HG03095 (cell line): ENCODE measurements around the gene IQSEC3.

Experiments used
- ATAC-seq: cut with Tn5 transposase; IDR thresholded peaks from one replicate; pipeline ENCODE4 v1.9.1; 2021; ENCODE audit warnings: moderate library complexity; ENCODE audit not compliant: unreplicated experiment

IQSEC3 gene

DNA sequence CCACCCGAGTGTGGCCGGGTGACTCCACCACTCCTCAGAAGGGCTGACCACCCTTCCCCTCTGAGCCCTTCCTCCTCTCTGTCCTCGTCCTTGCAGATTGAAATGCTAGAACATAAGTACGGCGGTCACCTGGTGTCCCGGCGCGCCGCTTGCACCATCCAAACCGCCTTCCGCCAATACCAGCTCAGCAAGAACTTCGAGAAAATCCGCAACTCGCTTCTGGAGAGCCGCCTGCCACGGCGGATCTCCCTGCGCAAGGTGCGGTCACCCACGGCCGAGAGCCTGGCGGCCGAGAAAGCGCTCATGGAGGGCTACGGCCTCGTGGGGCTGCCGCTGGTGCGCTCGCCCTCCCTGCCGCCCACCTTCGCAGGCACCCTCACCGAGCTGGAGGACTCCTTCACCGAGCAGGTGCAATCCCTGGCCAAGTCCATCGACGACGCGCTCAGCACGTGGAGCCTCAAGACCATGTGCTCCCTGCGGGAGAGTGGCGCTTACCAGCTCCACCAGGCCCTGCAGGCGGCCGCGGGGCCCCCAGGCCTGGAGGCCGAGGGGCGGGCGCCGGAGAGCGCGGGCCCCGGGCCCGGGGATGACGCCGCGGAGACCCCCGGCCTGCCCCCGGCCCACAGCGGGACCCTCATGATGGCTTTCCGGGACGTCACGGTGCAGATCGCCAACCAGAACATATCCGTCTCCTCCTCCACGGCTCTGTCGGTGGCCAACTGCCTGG is 71.8 kb downstream of the IQSEC3 start:
- ATAC-seq = no peak

DNA sequence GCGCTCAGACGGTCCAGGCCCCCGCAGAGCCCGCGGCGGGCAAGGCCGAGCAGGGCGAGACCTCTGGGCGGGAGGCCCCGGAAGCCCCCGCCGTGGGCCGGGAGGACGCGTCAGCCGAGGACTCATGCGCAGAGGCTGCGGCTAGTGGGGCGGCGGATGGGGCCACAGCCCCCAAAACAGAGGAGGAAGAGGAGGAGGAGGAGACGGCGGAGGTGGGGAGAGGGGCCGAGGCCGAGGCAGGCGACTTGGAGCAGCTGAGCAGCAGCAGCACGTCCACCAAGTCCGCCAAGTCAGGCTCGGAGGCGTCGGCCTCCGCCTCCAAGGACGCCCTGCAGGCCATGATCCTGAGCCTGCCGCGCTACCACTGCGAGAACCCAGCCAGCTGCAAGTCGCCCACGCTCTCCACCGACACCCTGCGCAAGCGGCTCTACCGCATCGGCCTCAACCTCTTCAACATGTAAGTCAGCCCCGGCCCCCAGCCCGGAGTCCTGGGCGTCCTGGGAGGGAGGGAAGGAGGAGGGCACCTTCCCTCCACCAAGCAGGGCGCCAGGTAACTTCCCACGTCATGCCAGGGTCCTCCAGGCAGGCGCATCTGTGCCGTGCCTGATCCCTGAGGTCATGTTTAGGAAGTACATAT is 72.4 kb downstream of the IQSEC3 start:
- ATAC-seq = no peak

DNA sequence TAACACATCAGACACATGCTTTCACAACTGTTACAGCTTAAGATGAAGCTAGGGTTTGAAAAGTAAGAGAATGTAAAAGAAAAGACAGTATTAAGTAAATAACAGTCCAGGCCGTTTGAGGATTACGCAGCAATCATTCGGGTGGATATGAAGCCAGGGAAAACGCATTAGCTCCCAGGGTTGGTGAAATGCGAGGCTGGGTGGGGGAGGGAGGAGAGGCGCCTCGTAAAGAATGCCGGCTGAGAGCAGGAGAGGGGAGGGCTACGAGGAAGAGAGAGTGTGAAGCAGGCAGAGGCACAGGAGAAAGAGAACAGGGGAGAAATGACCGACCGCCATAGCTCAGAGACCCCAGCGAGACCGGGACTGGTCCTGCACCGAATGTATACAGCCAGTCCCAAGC is 73.0 kb downstream of the IQSEC3 start:
- ATAC-seq = no peak

DNA sequence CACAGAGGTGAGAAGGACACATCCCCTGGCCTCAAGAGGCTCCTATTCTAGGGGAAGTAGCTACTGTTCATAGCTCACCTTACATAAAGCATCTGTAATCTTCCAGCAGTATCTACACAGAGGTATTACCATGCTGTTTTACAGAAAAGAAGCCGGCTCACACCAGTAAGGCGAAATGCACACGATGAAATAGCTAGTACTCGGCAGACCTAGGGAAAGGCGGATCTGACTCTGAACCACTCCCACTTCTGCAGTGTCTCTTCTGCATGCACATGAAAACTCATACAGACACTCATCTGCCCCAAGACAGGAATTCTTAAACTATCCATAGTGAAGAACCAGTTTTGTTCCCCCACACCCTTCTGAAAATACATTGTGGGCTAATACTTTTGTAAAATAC is 73.6 kb downstream of the IQSEC3 start:
- no peak for ATAC-seq

DNA sequence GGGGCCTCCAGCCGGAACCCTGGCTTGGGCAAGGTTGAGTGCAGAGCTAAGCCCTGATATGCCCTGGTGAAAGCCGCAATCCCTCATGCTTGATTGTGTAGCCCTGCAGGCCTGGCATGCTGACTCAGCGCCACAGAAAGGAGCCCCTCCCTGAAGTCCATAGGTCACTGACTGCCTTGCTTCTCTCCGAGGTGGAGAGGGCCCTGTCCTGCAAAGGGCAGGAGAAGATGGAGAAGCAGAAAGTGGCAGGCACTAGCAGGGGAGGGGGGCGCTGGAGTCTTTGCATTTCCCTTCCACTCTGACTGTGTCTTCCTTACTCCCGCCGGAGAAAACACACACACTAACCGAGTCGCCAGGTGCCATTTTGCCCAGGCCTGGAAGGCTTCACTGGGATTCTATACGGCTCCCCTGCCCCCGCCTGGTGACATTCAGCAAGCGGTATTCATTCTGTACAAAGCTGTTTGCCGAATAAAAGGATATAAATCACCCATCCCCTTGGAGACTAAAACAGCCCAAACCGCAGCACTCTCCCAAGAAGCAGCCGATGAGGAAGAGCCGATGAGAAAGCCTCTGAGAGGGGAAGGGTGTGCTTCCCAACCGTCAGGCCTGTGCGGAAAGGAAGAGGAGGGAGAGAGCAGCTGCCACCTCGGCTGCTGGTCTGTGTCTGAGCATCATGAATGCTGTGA is 77.5 kb downstream of the IQSEC3 start:
- no peak for ATAC-seq

DNA sequence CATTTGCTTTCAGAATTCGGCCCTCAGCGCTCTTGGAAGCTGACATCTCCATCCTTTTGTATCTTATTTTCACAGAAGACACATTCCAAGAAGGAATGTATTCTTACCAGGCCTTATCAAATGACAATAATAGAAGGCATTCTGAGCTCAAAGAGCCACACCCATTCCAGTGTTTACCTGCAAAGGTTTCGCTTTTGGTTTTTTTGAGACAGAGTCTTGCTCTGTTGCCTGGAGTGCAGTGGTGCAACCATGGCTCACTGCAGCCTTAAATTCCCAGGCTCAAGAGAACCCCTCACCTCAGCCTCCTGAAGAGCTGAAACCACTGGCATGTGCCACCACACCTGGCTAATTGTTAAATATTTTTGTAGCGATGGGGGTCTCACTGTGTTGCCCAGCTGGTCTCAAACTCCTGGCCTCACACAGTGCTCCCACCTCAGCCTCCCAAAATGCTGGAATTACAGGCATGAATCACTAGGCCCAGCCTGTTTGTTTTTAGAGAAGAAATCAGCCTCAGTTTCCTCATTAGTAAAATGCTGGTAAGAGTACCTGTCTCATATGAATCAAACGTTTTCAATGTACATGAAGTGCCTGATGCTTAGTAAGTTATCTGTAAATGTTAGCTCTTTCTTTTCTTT is 78.2 kb downstream of the IQSEC3 start:
- no peak for ATAC-seq

DNA sequence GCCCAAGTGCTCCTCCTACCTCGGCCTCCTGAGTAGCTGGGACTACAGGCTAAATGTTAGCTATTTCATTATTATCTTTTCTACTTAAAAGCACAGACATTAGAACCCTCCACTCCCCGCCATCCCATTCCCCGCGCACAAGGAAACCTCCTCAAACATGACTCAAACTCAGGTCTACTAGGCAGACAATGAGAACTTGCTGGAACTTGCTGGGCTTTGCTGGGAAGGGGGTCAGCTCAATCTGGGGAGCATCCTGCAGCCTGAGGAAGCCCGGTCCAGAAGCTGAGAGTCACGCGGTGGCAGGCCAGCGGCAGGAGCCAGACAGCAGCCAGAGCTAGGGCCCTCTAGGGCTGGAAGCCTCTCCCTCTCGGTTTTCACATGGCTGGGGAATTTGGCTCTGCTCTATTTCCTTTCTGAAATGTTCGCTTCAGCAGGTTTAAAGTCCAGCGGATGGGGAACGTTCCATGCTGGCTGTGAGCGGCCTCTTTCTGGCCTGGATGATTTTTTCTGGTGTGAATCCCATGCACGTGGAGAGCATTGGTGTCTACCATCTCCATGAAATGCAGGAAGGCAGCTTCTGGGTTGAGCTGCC is 78.9 kb downstream of the IQSEC3 start:
- ATAC-seq = no peak

DNA sequence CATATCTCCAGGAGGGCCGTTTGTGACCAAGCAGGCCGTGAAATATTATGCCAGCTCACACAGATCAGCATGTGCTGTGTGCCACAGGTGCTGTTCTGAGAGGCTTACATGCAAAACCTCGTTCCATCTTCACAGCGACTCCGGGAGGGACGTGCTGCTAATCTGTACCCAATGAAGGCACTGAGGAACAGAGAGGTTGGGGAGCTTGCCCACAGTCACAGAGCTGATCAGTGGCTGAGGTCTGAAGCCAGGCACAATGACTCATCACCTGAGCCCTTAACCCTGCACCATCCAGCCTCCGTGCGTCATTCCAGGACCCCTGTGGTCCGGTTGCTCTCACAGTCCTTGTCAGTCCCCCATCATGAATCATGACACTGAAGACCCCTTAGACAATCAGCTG is 80.7 kb downstream of the IQSEC3 start:
- ATAC-seq = no peak

DNA sequence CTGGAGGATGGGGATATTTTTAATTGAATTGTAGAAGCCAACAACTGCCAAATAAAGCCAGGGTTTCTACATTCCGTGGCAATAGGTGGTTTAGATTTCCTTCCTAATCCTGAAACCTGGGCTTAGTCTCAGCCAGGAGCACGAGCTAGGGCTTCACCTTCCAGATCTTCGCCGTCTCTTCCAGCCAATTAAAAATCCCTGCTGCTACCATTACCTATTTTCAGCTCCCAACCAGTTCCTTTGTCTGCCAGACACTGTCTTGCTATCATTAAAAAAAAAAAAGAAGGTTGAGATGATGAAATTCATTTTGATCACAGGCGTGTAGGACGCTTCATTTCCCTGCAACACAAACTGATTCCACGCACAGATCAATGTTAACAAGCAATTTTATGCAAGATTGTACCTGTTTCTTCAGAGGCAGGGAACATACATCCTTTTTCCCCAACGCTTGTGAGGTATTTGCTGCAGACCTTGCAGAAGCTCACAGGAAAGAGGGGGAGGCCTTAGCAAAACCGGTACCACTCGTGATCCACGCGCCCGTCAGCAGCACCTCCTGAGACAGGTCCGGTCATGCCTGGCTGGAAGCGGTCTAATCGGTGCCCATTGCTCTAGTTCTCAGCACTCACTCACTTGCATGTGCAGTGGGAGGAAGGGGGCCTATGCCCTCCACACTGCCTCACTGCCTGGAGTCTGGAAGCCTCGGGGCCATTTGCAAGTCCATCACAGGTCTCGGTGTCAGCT is 82.3 kb downstream of the IQSEC3 start:
- no peak for ATAC-seq

DNA sequence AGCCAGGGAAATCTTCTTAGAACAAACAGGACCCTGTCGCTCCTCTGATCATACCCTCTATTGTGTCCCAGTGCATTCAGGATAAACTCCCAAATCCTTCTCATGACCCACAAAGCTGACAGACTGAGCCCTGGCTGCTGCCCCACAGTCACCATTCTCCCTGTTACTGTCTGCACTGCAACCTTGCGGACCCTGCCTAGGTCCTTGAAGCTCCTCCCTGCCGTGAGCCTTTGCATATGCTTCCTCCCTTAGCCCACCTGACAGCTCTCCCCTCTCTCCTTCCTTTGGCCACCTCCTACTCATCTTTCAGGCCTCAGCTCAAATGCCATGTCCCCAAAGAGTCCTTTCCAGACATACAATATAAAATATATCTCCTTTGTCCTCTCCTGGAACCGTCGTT is 85.0 kb downstream of the IQSEC3 start:
- no peak for ATAC-seq

DNA sequence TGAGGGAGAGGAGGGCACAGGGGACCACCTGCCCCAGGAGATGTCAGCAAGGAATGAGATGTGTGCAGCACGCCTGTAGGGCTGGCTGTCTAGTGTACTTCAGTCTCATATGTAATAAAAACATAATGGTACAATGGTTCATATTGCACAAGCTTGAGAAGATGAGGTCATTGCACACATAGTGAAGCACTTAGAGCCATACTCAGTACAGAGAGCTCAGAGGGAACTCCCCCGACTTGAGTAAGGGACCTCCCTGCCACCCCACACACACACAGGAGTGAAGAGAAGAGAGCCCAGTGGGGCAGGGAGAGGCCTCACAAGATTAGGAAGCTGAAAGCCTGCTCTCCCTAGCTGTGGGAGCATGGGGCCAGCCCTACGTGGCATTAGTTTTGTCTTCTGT is 85.9 kb downstream of the IQSEC3 start:
- ATAC-seq = no peak

DNA sequence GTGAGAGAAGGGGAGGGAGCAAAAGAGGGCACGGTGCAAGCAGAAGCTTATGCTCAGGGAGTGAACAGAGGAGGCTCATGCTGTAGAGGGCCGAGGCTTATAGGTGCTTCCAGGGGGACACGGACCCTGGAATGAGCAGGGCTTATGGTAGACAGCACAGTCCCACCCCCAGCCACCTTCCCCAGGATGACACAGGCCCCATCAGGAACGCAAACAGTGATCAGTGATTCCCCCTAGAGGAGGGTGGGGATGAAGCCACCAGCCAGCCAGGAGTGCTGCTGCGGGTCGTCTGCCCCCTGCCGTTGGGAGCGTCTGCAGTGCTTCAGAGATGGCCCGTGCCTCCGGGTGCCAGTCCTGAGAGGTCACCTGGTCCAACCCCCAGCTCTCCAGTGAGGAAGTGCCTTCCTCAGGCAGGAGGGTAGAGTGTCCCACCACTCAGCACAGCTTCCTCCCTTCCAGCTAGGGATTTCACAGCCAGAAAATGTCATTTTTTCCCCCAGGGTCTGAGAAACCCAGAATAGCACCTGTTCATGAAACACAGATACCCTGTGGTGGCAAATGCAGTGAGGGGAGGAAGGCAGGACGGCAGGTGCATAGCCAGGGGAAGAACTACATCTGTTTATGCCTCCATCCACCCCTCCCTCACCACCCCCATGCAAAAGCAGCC is 86.6 kb downstream of the IQSEC3 start:
- no peak for ATAC-seq

DNA sequence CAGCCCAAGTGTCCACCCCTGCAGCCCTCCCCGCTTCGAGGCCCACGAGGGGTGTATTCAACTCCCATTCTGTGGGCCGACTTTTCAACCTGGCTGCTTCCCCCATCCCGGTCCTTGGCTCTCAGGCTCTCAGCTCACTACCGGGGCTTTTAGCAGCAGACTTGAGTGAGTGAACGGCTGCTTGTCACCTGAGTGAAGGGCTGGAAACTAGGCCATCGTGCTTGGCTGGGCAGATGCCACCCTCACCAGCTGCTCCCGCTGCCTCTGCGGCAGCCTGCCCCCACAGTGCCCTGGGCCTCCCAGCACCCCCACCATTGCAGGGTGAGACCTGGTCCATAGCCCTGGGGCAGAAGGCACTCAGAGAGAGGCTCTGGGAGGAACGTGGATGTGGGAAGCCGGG is 87.5 kb downstream of the IQSEC3 start:
- no peak for ATAC-seq

DNA sequence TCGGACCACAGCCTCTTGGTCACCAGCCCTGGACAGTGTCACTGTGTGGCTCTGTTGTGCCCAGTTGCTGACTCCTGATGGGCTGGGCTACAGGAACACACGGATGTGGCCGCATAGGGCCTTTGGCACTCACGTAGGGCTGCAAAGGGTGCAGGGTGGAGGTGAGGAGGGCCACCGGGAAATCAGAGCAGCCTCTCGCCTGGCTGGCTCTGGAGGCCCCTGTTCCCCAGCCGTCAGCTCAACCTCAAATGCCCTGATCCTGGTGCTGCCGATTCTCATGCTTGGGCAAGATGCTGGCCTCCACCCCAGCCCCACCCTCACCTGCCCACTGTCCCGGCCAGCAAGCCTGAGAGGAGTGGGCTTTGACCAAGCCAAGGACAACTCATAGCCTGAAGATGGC is 88.4 kb downstream of the IQSEC3 start:
- no peak for ATAC-seq

DNA sequence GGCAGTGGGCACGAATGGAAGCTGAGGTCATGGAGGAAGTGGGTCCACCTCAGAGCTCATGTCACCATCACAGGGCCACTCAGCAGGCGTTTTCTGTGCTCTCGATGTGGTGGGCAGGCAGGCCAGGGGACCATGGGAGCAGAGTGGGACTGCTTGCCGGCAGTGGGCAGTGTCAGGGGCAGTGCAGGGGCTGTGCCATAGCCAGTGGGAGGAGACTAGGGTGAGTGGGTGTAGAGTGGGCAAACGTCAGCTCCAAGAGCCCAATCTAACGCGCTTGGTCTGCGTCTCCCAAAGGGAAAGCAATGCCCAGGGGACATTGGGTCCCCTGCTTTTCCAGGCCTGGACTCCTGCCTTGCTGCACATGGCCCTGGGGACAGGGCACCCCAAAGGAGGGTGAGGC is 89.1 kb downstream of the IQSEC3 start:
- ATAC-seq = no peak

DNA sequence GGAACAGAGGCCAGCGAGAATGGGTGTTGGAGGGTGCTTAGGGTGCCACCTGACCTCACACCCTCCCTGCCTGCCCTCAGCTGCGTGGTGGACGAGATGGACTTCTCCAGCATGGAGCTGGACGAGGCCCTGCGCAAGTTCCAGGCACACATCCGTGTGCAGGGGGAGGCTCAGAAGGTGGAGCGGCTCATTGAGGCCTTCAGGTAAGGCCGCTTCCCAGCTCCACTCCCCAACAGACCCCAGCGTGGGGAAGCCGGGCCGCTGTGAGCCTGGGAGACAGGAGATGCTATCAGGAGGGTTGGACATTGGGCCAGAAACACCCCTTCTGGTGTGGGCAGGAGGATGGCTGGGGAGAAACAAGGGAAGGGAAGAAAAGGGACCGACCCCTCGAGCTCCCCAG is 90.4 kb downstream of the IQSEC3 start:
- ATAC-seq = no peak

DNA sequence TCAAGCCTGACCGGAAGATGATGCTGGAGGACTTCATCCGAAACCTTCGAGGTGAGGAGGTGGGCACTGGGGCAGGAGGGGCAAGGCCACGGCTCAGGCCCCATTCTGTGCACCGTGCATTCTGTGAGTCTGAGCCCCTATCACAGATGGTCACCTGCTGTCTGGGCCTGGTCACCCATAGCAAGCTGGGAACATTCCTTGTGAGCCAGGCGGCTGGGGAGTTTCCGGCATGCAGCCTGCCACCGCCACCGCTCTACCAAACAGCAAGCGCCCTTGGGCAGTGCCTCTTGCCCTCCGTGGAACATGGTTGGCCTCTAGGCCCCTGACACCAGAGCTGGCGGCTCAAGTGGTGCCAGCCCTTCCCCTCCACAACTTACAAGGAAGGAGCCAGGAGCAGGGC is 91.1 kb downstream of the IQSEC3 start:
- ATAC-seq = no peak

DNA sequence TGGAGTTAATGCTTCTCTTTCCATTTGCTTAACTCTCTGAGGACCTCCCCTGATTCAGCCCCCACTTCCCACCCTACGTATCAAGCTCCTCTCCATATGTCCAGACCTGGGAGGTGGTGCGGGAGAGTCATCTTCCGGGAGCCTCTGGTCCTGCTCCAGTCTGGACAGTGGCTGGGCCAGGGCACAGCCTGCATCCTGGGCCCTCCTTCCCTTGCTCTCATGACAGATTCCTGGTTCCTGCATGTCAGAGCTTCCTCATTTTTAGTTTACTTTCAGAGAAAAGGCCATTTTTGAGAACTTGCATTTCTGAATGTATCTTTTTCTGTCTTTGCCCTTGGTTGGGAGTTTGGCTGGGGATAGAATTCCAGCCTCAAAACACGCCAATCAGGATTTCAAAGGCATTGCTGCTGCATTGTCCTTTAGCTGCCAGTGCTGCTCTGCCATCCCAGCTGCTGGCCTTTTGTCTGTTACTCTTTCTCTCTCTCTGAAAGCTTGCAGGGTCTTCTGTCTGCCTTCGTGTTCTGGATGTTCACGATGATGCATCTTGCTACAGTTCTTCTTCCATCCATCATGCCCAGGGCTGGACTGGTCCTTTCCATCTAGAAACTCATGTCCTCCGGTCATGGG is 92.7 kb downstream of the IQSEC3 start:
- ATAC-seq = no peak

DNA sequence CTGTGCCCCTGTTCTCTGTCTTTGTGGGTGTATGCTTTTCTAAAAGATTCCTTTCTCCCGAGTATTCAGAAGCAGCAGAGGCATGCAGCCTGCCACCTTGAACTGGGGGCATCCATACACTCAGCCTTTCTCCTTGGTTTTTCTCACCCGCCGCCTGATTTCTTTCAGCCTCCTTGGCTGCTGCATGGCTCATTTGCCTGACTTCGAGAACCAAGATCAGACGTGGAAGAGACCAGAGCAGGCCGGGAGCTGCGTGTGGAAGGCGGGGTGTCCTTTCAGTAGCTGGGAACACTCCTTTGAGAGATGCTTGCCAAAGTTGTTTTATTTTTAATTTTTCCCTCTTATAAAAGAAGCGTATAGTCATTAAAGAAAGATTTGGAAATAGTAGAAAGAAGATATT is 94.3 kb downstream of the IQSEC3 start:
- no peak for ATAC-seq

DNA sequence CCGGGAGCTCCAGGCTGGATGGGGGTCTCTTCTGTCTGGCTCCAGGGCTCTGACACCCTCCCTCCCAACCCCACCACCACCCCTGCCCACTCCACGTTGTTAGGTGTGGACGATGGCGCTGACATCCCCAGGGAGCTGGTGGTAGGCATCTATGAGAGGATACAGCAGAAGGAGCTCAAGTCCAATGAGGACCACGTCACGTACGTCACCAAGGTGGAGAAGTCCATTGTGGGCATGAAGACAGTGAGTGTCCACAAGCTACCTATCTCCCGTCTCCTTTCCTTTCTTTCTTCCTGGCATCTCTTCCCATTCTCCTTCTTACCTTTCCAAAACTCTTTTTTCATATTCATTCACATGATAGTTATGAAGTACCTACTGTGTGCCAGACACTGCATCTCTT is 95.3 kb downstream of the IQSEC3 start:
- no peak for ATAC-seq
